Stimulated activated CD8-positive, alpha-beta memory T cell treated with anti-CD3 and anti-CD28 coated beads, Interleukin-4, amount 100 ng/mL, for 24 hours (primary cell): Measurements from ENCODE around the gene GYS2.

Experiments
- DNase-seq: peaks from one replicate; pipeline ENCODE4 v3.0.0-alpha.2; 2020; ENCODE audit warnings: low read depth

Gene GYS2

DNA sequence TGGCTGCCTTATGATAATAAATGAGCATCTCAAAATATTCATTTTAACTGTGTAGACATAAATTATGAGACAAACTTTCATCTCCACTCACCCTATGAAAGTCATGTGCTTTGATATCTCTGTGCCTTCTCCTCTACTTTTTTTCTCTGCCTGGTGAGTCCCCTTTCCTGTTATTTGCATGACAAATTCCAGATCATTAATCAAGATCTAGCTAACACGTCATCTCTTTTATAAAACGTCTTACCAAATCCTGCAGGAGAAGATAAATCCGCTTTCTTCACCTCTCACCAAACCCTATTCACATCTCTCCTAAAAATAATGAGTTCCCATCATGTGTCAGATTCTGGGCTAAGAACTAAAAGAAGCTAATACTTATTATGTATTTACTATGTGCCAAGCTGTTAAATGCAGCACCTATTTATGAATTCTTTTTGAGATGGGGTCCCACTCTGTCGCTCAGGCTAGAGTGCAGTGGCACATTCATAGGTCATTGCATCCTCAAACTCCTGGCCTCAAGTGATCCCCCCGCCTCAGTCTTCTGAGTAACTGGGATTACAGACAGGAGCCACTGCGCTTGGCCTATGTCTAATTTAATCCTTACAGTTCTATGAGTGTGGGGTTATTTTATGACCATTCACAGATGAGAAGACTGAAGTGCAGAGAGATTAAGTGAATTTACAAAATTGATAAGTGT, 51.9 kb downstream of the GYS2 start:
- no peak for DNase-seq

DNA sequence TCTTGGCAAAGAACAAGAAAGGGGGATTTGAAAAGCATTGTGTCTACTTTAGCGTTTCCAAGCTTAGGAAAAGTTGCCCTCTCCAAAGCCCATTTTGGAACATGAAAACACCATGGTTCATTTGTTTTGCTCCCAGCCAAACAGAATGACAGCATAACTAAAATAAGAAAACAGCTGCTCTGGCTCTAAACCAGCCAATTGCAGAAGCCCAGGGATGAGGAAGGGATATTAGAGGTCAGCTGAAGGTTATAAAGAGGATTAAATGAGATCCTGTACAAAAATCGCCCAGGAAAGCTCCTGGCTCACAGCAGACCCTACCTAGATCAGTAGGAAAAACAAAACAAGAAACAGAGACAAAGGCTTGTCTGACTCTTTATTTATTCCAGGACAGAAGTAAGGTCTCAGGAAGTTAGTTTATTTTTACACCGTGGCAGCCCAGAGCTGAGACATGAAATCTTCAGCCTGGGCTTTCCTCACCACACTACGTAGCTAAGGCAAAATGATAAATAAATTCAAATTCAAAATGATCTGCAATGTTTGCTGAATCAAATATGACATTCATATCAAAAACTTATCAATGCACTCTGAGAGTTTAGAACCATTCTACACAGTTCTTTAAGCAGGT, 52.7 kb downstream of the GYS2 start:
- no peak for DNase-seq

DNA sequence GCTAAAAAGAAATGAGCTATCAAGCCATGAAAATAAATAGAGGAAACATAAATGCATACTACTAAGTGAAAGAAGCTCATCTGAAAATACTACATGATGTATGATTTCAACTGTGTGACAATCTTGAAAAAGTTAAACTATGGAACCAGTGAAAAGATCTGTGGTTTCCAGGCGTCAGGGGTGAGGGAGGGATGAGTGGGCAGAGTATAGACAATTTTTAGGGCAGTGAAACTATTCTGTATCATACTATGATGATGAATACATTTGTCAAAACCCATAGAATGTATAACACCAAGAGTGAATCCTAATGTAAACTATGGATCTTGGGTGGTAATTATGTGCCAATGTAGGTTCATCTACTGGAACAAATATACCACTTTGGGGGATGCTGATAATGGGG, 57.2 kb downstream of the GYS2 start:
- no peak for DNase-seq

DNA sequence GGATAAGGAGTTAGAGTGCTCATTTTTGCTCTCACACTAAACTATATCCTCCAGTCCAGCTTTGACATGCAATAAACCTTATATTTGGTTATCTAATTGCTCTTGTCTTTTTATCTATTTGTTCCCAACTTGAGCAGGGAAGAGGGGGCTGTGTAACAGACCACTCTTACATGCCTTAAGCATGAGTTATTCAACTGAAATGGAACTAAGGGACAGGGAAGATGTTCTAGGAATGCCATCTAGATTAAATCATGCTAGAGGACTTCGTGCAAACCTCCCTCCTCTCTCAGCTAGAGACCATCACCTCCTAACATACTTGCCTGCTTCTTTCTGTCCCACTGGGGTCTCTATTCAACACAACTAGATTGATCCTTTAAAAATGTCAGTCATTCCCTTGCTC, 57.9 kb downstream of the GYS2 start:
- no peak for DNase-seq

DNA sequence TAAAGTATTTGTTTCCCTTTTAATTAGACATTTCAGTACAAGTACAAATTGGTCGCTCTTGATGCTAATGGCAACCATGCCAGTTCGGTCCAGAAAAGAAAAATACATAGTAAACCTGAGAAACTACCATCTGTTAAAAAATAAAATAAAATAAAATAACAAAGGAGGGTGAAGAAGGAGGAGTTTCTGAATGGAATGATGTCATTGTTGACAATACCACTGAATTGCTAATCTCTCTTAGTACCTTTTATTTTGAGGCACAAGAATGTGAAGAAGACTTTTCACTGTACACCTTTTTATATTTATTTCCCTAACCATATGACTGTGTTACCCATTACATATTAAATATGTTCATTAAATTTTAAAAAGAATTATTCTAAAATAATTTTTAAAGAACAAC, 59.1 kb downstream of the GYS2 start:
- no peak for DNase-seq

DNA sequence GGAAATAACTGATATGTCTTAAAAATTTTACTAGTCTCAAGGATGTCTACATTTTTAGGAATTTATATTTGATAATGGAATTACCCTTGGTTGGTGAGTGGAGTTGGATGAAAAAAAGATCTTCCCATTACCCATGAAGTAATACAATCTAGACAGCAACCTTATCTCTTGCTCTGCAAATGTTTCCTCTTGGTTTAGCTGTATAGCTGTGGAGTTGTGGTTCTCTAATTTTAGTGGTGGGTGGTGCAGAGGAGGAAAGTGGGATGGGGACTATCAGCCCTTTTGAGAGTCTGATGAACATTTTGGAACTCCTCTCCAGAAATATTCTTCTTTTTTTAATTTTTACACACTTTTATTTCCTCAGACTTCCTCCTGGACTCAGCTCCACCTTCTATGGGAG, 61.5 kb downstream of the GYS2 start:
- DNase-seq: no peak

DNA sequence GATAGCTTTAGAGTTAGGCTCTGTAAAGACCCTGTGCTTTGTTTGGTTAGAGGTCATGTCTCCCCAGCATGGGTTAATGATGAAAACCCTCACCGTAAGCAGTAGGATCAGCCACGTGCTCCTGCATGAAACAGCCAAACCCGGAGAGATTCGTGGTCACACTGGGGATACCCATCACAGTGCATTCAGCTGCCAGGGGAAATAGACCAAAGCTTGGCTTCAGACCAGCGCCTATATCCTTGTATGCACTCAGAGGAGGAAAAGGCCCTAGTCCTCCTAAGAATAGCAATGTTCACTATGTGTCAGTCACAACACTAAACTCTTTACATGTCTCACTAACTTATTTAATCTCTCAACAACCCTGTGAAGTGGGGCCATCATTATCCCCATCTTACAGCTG, 62.2 kb downstream of the GYS2 start:
- DNase-seq: no peak

DNA sequence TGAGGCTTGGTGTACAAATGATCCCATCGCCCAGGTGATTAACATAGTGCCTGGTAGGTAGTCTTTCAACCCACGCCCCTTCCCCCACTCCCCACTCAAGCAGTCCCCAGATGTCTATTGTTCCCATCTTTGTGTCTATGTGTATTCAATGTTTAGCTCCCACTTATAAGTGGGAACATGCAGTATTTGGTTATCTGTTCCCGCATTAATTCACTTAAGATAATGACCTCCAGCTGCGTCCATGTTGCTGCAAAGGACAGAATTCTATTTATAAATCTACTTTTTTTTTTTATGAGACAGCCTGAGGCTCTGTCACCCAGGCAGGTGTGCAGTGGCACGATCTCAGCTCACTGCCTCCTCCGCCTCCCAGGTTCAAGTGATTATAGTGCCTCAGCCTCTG, 62.9 kb downstream of the GYS2 start:
- no peak for DNase-seq

DNA sequence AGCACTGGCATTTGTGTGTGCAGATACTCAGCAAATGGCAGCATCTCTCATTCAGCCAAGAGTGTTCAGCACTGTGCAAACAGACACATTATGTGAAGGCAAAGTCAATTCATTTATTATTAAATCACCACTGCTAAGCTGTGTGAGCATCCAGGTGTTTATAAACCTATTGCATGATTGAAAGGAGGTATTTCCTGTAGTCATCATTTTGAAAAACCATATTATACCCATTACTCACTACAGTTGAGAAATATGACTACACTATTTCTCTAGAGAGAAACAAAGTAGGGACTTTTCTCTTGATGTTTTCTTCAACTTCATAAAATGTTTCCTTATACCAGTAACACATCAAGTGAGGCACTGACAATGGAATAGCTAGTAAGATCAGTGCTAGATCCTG, 64.8 kb downstream of the GYS2 start:
- no peak for DNase-seq

DNA sequence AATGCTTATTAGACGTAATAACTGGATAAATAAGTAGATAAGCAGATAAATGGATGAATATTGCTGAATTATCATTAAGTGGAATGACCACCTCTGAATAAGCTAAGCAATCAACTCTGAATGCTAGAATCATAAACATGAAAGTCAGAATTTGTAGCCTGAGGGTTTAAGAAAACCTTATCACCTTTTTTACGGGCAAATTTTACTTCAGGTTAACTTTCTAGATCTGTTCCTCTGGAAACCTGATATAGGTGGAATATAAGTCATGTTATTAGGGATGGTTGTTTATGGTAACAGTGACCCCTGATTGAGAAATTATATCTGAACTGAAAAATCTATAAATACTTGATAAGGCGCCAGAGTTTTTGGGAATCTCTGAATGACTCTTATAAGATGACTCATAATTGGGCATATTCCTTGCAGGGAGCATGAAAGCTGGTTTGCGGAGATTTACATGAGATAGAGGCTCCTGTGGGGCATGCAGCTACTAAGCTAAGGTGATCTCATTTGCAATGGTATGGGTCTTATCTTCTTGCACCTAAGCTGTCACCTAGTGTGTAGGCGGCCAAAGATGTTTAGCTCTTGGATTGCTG, 66.5 kb downstream of the GYS2 start:
- no peak for DNase-seq

DNA sequence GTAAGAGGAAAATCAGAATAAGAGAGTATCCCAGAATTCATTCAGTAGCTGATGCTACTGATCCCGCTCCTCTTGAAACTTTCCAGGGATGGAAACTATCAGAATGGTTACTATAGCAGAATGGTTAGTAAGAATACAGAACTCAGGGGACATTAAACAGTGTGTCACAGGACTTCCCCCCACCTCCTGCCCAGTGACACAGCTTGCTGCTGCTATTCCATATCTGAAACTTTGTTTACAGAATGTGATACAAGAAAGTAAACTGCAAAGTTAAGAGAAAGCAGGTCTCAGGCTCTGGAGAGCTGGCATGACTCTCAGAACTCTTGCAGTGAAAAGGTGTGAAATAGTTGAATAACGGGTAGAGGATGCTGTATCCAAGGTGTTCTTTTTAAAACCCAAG, 75.2 kb downstream of the GYS2 start:
- DNase-seq: no peak

DNA sequence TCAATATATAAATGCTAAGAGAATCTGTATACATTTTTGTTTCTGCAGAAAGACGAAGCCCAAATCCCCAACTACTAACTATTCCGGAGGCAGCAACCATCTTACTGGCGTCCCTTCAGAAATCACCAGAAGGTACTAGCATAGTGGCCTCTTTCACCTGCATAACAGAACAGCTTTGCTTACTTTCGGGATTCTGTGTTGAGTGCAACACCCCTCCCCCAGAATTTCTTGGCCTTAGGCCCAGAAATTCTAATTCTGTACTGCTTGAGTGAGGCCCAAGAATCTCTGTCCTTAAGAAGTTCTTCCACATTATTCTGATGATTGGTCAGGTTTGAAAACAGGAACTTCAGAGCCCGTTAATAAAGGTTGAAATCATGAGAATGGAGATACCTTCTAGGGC, 75.7 kb downstream of the GYS2 start:
- no peak for DNase-seq

DNA sequence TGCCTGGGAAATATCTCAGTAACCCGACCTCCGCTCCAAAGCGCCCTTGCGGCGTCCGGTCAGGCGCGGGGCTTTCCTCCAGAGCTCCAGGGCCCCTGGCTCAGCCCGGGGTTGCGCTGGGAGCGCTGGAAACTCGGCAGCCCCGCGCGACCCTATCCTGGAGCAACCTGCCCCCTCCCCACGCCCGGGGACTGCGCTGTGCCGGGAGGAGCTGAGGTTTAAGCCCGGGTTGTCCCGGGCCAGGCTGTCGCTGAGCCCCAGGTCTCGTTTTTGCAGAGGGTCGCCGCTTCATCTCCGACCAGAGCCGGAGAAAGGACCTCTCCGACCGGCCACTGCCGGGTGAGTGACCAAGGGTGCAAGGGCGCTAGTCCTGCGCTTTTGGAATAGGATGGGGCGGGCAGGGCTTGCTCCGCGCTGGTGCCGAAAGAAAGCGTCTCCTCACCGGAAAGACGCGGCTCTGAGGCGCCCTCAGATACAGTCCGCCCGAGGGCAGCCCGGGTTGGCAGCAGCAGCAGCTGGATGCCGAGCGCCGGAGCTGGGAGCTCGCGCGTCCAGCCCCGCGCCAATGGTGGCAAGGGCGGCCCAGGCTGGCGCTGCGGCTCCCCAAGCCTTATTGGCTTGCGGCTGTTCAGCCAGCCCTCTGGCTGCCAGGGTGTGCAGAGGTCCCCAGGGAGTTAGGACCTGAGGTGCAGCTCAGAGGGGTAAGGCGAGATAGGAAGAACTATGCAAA, 77.0 kb downstream of the GYS2 start:
- peak; percentile 39 for DNase-seq

DNA sequence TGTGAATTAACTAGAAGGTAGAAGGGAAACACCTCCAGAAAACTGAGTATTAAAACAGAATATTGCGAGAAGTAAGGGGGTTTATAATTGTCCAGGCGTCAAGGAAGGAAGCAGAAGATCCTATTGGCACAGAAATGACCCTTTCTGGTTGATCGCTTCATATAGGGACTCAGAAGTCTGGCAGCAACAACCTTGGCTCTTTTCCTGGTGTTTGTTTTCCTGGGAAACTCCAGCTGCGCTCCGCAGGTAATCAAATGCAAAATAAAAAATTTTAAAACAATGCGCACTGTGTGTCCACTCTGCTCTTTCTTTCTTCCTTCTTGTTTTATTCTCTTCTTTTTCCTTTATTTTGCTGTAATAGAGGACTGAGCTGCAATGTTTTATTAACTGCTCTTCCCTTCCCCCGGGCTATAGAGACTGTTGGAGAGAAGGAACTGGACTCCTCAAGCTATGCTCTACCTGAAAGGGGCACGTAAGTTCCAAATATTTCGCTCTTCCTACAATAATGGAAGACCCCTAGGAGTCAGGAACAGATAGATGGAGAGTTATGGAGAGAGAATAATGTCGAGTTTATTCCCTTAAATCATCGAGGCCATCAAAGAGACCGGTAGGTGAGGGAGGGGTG, 77.8 kb downstream of the GYS2 start:
- DNase-seq: no peak

DNA sequence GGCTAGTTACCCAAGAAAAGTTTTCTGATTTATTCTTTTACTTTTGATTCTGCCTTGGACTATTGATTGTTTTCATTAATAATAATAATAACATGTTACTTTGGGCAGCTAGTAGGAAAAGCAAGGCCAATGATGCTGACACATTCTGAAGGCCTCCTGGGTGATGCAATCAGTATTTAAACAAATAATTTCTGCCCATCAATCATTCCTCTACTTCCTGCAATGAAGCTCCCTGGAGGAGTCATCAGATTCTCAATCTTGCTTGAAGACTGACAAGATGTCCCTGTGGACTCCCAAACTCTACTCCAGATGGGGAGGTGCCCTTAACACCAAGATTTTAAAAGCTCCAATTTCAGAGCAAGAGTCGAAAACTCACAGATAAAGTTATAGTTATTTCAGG, 78.6 kb downstream of the GYS2 start, which contains the start of gene SPX:
TSS of gene SPX (plus strand) at position 244 of the 400 bp plus-strand sequence. CDS start 177 bp downstream, outside the sequence.
- no peak for DNase-seq

DNA sequence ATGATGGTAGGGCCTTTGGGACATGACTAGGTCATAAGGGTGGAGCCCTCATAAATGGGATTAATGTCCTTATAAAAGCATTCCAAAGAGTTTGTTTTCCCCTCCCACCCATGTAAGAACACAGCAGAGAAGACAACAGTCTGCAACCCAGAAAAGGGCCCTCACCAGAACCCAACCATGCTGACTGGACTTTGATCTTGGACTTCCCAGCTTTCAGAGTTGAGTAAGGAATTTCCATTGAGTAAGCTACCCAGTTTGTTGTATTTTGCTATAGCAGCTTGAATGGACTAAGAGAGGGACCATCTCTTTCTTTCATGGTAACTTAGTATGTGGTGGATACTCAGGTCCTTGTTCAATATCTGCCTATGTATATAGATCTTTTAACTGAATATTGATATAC, 81.5 kb downstream of the GYS2 start:
- DNase-seq: no peak

DNA sequence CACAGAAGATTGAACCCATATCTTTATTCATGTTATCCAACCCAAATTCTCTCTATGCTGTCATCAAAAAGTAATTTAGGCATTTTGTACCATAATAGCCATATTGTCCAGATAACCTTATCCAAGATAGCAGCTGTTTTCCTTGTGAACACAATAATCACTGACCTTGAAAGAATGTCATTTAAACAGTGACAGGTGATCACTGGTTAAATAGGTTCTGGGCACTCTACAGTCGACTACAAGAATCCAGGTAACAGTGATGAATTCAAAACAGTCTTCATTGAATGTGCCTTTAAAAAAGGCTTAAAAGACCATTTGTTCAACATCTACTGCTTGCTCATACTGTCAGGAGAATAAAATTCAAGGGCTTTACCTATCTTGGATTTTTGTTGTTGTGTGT, 83.1 kb downstream of the GYS2 start:
- DNase-seq: no peak

DNA sequence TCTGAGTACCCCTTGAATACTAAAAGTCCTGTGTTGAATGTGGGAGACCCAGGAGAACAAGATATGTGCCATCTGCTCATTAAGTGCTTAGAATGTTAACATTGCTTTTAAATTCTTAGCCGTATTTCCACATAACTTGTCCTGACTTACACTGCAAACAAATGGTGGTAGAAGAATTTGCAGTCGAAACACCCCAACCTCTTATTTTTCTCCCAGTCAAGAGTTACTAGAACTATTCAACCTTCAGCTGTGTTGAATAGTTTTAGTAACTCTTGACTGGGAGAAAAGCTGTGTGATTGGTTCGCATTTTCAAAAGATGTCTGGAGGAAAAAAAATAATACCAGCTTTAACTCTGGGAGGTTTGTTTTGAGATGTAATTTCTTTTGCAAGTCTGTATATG, 86.2 kb downstream of the GYS2 start:
- no peak for DNase-seq

DNA sequence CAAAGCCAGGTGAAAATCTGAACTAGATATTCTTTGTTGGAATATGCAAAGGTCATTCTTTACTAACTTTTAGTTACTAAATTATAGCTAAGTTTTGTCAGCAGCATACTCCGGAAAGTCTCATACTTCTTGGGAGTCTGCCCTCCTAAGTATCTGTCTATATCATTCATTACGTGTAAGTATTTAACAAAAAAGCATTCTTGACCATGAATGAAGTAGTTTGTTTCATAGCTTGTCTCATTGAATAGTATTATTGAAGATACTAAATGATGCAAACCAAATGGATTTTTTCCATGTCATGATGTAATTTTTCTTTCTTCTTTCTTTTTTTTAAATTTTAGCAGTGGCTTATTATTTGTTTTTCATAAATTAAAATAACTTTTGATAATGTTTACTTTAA, 88.4 kb downstream of the GYS2 start:
- DNase-seq: no peak

DNA sequence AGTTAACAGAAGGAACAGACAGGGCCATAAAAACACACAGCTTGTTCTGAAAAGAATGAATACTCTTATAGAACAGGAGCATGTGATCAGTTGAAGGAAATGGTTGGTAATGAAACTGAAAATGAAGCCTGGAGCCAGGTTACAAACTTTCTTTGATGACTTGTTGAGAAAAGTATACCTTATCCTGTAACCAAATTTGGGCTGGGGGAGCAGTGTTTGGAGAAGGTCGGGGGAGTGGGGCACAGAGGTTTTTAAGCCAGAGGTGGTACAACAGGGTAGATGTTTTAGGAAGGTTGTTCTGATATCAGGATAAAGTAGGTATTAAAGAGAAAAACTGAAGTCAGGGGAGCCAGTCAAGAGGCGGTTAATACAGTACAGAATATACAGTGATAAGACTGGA, 94.9 kb downstream of the GYS2 start:
- DNase-seq: no peak

DNA sequence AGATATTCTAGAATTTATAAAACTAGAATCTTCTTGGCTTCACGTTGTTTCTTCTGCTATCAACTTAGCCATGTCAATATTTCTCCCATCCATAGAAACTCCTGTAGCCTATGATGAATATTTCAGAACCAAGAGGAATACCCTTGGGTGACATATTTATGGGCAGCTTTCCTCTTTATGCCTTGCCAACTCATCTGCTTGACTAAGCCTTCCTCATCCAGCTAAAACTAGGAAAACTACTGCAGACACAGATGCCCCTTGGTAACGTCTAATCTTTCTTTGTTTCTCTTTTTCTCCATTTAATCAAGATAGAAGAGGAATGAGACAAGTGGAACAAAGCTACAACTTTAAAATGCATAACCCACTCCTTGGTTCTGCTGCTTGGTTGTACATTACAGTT, 96.8 kb downstream of the GYS2 start:
- no peak for DNase-seq

DNA sequence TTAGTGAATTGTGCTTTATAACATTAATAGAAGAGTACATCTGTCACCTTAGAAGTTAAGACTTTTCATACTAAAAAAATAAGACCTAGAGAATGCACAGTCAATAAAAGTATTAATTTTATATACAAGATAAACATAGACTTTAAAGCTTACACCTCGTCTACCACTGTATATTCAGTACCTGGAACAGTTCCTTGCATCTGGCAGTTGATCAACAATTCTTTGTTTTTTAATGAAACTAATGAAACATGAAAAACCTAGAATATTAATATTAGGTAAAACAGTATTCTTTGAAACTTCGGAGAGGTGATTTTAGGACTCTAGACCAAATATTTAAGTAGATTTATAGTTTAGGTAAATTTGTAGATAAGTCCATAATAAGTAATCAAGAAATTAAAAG, 98.8 kb downstream of the GYS2 start:
- DNase-seq: no peak

DNA sequence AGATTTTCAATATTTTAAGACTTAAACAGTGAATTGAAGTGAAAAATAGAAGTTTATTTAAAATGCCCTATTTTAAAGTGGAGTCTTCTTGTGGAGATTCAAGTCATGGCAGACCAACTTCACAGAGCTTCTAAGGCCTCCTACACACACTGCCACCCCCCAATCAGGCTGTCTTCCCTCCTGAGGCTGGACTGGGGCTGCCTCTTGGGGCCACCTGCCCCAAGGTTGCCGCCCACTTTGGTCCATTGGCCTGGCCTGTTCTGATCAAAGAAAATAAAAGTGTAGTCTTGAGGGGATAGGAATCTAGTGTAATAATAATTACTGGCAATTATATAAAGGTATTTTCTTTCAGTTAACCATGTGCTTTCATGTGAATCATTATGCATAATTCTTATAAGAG, 101.8 kb downstream of the GYS2 start:
- DNase-seq: no peak
